Heart left ventricle (tissue), 13 donors: ENCODE data around the gene CMIP.

Source experiments
- POLR2A ChIP-seq, 2 donors: fragments of 450-650 bp; IDR thresholded peaks; one replicate each; pipeline ENCODE4 v1.6.1; 2017; ENCODE audit warnings: antibody characterized with exemption in 2 of 2, mild to moderate bottlenecking in 2 of 2, moderate library complexity in 2 of 2
- TF ChIP-seq, protein P1 (sequence below), 12 donors: fragments of 200-600 bp; sonication (generic) in 4 of 12; IDR thresholded peaks; one replicate each; pipeline versions ENCODE4 v1.5.0 to v1.8.0; 2018 to 2022; ENCODE audit warnings: antibody characterized with exemption in 12 of 12, mild to moderate bottlenecking in 5 of 12
- donor health status: ischemic (EF 13 %, LVEDD 7.1; RV severe dilation, severe dysfunction).
- donor health status: DM: no; HTN: yes; CAD: no.
- donor health status: DM: no; HTN: no; CAD: no.
- donor health status: ischemic (EF 25% LVEDD 6.9; RV normal size, moderate dysfunction).
- donor health status: ischemic (EF 25% LVEDD 5.7; RV mildly dilated, moderate dysfunction).
- donor health status: ischemic (EF 35%, LVEDD 5.7; RV mildly dilated, moderate dysfunction).
- donor health status: nonischemic (EF 11% LVEDD 7.7; RV severe dilation, severe dysfunction).
- donor health status: DM: yes; HTN: yes; CAD: no.
- donor health status: PGD.
- donor health status: ischemic (EF 29% LVEDD 5.4; RV normal size, mild dysfunction).
- donor health status: nonischemic (EF 23%, LVEDD 6.1; RV moderate dilation, normal function).

DNA sequence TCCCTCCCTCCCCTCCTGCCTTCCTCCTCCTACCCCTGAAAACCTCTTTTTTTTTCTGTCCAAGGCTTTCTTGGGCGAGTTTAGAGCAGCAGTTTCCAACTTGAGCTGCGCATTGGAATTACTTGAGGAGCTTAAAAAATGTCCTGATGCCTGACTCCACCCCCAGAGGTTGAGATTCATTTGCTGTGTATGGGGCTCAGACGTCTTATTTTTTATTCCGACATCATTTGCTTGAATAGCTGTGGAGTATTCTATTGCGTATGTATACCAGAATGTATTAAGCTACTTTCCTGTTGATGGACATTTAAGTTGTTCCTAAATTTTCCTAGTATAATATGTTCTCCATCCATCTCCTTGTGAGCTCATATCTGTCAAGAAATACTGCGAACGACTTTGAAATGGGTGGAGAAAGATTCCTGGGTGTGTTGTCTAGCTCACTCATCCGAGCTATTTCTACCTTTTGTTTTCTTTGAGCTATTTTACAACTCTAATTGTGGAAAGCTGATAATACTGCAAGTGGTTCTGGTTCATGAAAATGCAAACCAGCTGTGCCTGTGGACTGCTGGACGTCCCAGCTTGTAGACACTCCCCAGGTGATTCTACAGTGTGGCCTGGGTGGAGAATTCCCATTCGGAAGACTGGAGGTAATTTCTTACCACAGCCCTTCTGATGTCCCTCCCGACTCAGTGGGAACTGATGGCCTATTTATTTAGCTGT, 40.5 kb downstream of the CMIP start:
- TF ChIP-seq, protein P1, sequence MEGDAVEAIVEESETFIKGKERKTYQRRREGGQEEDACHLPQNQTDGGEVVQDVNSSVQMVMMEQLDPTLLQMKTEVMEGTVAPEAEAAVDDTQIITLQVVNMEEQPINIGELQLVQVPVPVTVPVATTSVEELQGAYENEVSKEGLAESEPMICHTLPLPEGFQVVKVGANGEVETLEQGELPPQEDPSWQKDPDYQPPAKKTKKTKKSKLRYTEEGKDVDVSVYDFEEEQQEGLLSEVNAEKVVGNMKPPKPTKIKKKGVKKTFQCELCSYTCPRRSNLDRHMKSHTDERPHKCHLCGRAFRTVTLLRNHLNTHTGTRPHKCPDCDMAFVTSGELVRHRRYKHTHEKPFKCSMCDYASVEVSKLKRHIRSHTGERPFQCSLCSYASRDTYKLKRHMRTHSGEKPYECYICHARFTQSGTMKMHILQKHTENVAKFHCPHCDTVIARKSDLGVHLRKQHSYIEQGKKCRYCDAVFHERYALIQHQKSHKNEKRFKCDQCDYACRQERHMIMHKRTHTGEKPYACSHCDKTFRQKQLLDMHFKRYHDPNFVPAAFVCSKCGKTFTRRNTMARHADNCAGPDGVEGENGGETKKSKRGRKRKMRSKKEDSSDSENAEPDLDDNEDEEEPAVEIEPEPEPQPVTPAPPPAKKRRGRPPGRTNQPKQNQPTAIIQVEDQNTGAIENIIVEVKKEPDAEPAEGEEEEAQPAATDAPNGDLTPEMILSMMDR (IDR thresholded peaks at IDR 0.05): no peak
- TF ChIP-seq POLR2A (IDR thresholded peaks at IDR 0.05): no peak
